GM11168 (cell line): ENCODE data around the gene ECE1.
"Not testable (repeated sequence)": the region's sequence is repeated elsewhere in the genome, so short reads cannot be mapped to it uniquely, and the experiment has no call there.

Experiments used
- in situ Hi-C: fragments of 300-500 bp; cut with MboI; formaldehyde crosslinking; loops from one replicate; pipeline ENCODE4 v1.12.0; 2022; ENCODE audit warnings: low sequenced_read_pairs; ENCODE audit not compliant: unreplicated experiment

The ECE1 gene

DNA sequence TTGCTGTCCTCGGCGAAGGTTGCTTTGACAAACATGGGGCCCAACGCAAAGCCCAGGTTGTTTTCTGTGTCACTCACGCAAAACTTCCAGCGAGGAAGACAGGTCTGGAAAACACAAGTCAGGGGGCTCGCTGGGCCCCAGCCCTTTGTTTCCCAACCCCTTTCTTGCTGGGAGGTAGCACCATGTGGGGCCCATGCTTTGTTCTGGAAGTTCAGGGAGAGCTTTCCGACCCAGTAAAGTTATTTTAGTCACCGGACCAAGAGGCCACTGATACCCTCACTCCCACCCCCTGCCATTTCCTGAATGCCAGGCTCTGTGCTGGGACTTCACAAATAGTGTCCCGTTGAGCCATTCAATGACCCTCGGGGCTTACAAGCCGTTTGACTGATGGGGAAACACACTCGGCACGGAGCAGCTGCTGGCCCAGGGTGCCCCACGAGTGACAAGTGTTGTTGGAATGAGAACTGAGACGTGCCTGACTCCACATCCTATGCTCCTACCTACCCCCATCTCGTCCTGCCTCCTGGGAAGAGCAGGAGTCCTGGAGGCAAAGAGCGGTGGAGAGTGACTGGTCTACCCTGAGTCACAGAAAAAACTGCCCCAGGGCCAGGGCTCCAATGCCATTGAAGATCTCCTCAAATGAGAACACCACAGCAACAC, 52.0 kb downstream of the ECE1 start:
- in situ Hi-C loops, result loop anchor here (25.0 kb wide), 2 partner anchors 399 to 699 kb away; partner anchors contain the start of gene HSPG2

GRCh38 chr1:21237446-21238088, 52.7 kb downstream of the ECE1 start:
- in situ Hi-C loops, result loop anchor here (25.0 kb wide), 2 partner anchors 400 to 700 kb away; partner anchors contain the start of gene HSPG2

- in situ Hi-C loops, result loop anchor here (25.0 kb wide), 2 partner anchors 401 to 701 kb away; partner anchors contain the start of gene HSPG2
Measured at GRCh38 chr1:21236178-21236577, 54.1 kb downstream of the ECE1 start.

- in situ Hi-C loops, result loop anchor here (25.0 kb wide), 2 partner anchors 403 to 703 kb away; partner anchors contain the start of gene HSPG2
Measured at GRCh38 chr1:21234779-21235178, 55.5 kb downstream of the ECE1 start.

- in situ Hi-C loops, result loop anchor here (25.0 kb wide), 2 partner anchors 404 to 704 kb away; partner anchors contain the start of gene HSPG2
Measured at GRCh38 chr1:21233490-21233889, 56.8 kb downstream of the ECE1 start.

GRCh38 chr1:21232044-21232443, 58.2 kb downstream of the ECE1 start:
- in situ Hi-C loops, result loop anchor here (25.0 kb wide), 2 partner anchors 405 to 705 kb away; partner anchors contain the start of gene HSPG2

DNA sequence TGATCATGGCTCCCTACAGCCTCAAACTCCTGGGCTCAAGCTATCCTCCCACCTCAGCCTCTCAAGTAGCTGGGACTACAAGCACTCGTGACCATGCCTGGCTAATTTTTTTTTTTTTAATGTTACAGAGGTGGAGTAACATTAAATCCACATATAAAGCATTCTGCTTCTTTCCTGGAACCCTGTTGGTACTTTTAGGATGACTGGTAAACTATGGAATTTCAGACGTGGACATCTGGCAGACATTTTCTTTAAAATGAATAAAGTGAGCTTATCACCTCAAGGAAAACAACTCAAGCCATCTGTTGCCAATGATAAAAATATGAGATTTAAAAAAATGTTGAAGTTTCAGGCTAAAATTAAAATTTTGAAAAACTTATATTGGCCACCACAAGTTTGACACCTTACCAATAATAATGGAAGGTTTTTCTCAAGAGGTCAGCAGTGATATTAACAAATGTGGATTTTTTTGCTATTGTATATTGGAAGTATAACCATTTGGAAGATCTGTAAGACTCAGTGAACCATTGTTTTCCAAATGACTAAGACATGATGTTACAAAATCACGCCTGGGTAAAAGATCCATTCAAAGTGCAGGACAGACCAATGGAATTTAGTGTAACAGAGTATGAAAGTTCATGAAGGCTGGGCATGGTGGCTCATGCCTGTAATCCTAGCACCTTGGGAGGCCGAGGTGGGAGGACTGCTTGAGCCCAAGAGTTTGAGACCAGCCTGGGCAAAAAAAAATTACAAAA, 60.8 kb downstream of the ECE1 start:
- in situ Hi-C loops, result loop anchor here (25.0 kb wide), 2 partner anchors 408 to 708 kb away; partner anchors contain the start of gene HSPG2

DNA sequence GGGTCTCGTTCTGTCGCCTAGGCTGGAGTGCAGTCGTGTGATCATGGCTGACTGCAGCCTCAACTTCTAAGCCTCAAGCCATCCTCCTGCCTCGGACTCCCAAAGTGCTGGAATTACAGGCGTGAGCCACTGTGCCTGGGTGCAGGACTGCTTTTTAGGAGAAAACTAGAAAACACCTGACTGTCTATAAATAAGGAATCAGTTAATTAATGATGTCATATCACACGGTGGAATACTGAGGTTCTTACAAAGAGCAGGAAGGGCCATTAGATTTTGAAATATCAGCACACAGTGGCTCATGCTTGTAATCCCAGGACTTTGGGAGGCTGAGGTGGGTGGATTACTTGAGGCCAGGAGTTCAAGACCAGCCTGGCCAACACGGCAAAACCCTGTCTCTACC, 62.0 kb downstream of the ECE1 start:
- in situ Hi-C loops, result loop anchor here (25.0 kb wide), 2 partner anchors 409 to 709 kb away; partner anchors contain the start of gene HSPG2

DNA sequence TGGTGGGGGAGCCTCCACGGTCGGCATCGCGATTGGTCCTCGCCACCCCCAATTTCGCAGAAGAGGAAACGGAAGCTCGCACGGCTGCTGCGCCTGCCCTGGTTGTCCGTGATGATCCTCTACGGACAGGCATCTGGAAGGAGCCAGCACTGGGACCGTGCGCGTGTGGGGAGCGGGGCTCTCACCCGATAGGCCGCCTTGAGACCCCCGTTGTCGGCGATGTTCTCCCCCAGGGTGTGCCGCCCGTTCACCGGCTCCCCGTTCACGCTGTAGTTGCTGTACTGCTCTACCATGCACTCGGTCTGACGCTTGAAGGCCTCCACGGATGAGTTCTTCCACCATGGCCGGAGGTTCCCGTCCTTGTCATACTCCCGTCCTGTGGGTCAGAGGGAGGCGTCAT, 65.2 kb downstream of the ECE1 start:
- in situ Hi-C loops, result loop anchor here (25.0 kb wide), 2 partner anchors 412 to 712 kb away; partner anchors contain the start of gene HSPG2

- in situ Hi-C loops, result no loop called here
Measured at GRCh38 chr1:21220815-21221214, 69.4 kb downstream of the ECE1 start.

DNA sequence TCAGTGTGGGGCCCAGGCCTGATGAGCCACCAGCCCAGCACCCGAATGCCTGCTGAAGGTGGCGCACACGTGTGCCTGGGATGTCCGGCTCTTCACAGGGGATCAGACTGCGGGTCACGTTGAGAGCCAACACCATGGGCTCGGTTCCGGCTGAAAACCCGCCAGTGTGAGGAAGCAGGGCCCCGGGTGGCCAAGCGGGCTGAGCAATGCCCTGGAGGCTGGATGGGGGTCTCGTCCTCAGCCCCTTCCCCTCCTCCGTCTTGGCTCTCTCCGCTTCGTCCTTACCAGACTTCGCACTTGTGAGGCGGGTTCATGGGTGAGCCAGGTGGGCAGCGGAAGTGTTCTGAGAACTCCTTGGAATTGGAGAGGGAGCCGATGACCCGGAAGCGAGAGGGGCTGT, 70.6 kb downstream of the ECE1 start:
- in situ Hi-C loops, result no loop called here

- in situ Hi-C loops, result no loop called here
Measured at GRCh38 chr1:21217812-21218596, 72.3 kb downstream of the ECE1 start.

DNA sequence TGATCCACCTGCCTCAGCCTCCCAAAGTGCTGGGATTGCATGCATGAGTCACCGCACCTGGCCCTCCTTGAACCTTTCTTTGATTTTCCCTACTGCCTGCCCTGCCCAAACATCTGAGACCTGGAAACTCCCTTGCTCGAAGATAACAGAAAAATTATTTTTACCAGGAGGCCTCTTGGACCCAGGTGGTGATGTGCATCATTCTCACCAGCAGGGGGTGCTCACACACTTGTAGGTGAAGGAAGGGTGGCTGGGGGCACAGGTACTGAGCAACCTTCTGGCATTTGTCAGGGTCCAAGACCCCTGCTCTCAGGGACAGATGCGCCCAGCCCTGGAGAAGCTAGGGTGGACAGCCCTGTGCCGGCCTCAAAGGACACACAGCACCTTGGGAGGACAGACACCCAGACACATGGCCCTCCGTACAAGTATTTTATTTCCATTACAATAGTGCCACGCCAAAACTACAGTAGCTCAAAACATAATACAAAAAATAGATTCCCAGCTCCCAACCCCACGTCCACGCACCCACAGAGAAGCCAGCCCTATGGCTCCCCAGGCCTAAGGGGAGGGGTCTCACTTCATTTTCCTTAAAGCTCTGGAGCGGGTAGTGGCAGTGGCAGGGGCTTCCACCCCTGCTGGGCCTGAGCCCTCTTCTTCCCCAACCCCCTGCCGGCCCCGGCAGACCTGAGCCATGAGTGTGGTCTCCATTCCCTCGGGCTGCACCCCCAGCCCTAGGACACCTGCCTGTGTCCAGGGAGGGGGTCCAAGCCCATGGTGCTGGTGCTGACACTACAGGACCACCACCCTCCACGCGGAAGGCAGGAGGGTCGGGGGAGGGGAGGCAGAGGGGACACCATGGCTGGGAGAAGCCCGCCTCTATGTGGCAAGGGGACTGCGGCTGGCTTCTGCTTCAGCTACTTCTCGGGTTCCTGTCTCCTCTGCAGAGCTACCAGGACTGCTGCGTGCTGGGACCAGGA, 73.1 kb downstream of the ECE1 start:
- in situ Hi-C loops, result no loop called here

DNA sequence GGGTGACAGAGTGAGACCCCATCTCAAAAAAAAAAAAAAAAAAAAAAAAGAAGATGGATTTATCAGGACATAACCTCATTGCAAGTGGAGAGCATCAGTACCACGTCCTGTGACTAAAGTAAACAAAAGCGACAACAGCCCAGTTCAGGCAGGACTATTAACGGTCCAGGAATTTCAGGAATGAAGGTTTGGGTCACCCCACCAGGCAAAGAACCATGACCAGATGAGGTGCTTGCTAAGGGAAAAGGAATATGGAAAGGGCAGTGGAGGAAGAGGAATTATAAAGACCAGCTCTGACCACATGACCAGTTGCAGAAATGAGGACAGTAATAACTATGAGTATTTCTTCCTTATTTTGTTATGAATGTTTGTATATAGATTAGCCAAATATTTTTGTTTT, 78.1 kb downstream of the ECE1 start:
- in situ Hi-C loops, result no loop called here

DNA sequence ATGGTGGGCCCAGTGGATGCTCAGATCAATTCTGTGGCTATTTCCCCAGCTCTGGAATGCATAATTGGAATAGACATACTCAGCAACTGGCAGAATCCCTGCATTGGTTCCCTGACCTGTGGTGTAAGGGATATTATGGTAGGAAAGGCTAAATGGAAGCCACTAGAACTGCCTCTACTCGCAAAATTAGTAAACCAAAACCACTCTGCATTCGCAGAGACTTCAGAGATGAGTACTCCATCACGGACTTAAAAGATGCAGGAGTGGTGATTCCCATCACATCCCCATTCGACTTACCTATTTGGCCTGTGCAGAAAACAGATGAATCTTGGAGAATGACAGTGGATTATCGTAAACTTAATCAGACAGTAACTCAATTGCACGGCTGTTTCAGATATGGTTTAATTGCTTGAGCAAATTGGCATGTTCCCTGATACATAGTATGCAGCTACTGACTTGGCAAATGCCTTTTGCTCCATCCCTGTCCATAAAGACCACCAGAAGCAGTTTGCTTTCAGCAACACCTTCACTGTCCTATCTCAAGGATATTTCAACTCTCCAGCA, 82.0 kb downstream of the ECE1 start:
- in situ Hi-C loops, result not testable (repeated sequence)

DNA sequence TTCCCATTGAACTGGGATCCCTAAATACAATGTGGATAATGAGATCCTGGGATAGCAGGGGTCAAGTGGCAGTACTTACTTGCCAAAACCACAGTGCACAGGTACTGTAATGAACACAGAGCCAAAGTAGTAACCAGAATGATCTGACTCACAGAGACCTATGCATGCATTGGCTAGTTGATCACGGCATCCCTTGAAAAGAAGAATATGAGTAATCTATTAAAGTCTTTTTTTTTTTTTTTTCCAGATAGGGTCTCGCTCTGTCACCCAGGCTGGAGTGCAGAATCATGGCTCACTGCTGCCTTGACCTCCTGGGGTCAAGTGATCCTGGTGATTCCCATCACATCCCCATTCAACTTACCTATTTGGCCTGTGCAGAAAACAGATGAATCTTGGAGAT, 84.1 kb downstream of the ECE1 start:
- in situ Hi-C loops, result no loop called here

GRCh38 chr1:21205416-21205815, 84.8 kb downstream of the ECE1 start:
- in situ Hi-C loops, result no loop called here

DNA sequence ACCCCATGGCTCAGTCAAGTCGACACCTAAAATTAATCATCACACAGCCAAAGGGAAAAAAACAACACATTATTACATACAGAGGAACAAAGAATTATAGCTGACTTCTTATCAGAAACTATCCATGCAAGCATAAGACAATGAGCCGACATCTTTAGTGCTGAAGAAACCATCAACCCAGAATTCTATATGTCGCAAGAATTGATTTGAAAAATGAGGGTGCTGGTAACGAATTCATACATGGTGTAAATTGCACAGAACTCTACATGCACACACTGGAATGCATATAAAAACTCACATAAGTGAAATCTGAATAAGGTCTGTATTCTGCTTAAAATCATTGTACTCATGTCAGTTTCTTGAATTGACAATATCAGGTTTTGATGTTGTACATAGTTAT, 88.6 kb downstream of the ECE1 start:
- in situ Hi-C loops, result no loop called here
